Astrocyte (in vitro differentiated cells and primary cell): ENCODE results near the gene ALDH16A1. TPM values are rescaled to one million over a fixed set of nuclear protein-coding genes. Genes with fewer than 3 reads are reported as not detected.

Experiments used
- DNase-seq: peaks from one replicate; pipeline ENCODE4 v3.0.0-alpha.2; 2010; ENCODE audit warnings: low read depth
- FAIRE-seq: peaks from 2 replicates; lab custom pipeline; 2011; peaks lifted over from hg19 to GRCh38; lab: Jason Lieb, UNC
- H2AFZ ChIP-seq: 2 replicates; pipeline ENCODE4 v1.6.0; 2012; ENCODE audit warnings: low read depth, low read length, inconsistent platforms
- H3K27ac ChIP-seq: 2 replicates; pipeline ENCODE4 v1.5.1; 2011; ENCODE audit warnings: low read depth, low read length, inconsistent platforms
- H3K27me3 ChIP-seq: 2 replicates; pipeline ENCODE4 v1.6.0; 2011; ENCODE audit warnings: low read length, inconsistent platforms; ENCODE audit not compliant: insufficient read depth
- H3K36me3 ChIP-seq: 2 replicates; pipeline ENCODE4 v1.5.1; 2011; ENCODE audit warnings: low read length, inconsistent platforms; ENCODE audit not compliant: insufficient read depth
- H3K4me1 ChIP-seq: 2 replicates; pipeline ENCODE4 v1.5.1; 2011; ENCODE audit warnings: low read length, inconsistent platforms; ENCODE audit not compliant: insufficient read depth
- H3K4me2 ChIP-seq: 2 replicates; pipeline ENCODE4 v1.6.0; 2012; ENCODE audit warnings: low read length, inconsistent platforms
- H3K4me3 ChIP-seq: 2 replicates; pipeline ENCODE4 v1.5.1; 2011; ENCODE audit warnings: low read depth, mild to moderate bottlenecking, low read length, inconsistent platforms; ENCODE audit not compliant: insufficient read depth
- H3K79me2 ChIP-seq: 2 replicates; pipeline ENCODE4 v1.6.0; 2012; ENCODE audit warnings: mild to moderate bottlenecking, low read length, inconsistent platforms; ENCODE audit not compliant: insufficient read depth
- H3K9ac ChIP-seq: 2 replicates; pipeline ENCODE4 v1.6.0; 2012; ENCODE audit warnings: mild to moderate bottlenecking, low read length, inconsistent platforms
- H3K9me3 ChIP-seq: 2 replicates; pipeline ENCODE4 v1.5.1; 2012; ENCODE audit warnings: low read depth, mild to moderate bottlenecking, low read length, inconsistent platforms; ENCODE audit not compliant: insufficient read depth
- H4K20me1 ChIP-seq: 2 replicates; pipeline ENCODE4 v1.6.0; 2012; ENCODE audit warnings: low read length, inconsistent platforms; ENCODE audit not compliant: insufficient read depth
- H3K27ac Mint-ChIP-seq: one replicate; pipeline ENCODE4 v1.8.0; 2021; ENCODE audit warnings: mild to moderate bottlenecking, mixed read lengths; ENCODE audit not compliant: unreplicated experiment
- H3K27me3 Mint-ChIP-seq: one replicate; pipeline ENCODE4 v1.8.0; 2021; ENCODE audit warnings: low read depth, mixed read lengths; ENCODE audit not compliant: unreplicated experiment
- H3K36me3 Mint-ChIP-seq: one replicate; pipeline ENCODE4 v1.8.0; 2021; ENCODE audit warnings: low read depth, mixed read lengths; ENCODE audit not compliant: unreplicated experiment
- H3K4me1 Mint-ChIP-seq: one replicate; pipeline ENCODE4 v1.8.0; 2021; ENCODE audit warnings: low read depth, mixed read lengths; ENCODE audit not compliant: unreplicated experiment
- H3K4me3 Mint-ChIP-seq: one replicate; pipeline ENCODE4 v1.8.0; 2021; ENCODE audit warnings: mild to moderate bottlenecking, moderate library complexity, mixed read lengths; ENCODE audit not compliant: unreplicated experiment
- H3K9me3 Mint-ChIP-seq: one replicate; pipeline ENCODE4 v1.8.0; 2021; ENCODE audit warnings: mild to moderate bottlenecking, mixed read lengths; ENCODE audit not compliant: unreplicated experiment
- EZH2 ChIP-seq: IDR thresholded peaks from 2 replicates; pipeline ENCODE4 v1.6.1; 2012; ENCODE audit warnings: mild to moderate bottlenecking, low read length, inconsistent platforms; ENCODE audit not compliant: insufficient read depth
- microRNA-seq: library from miRNA; unstranded; fragments of <30 nt; microRNA quantifications from one replicate; pipeline ENCODE4 v1.2.0, GENCODE V29; 2020
- total RNA-seq: library from RNA; stranded (reverse); gene quantifications from 2 replicates; pipeline ENCODE4 v1.2.1, GENCODE V29; 2021
- TF ChIP-seq, protein P1 (sequence below): IDR thresholded peaks from 2 replicates; pipeline ENCODE4 v1.5.1; 2011; ENCODE audit warnings: low read depth, mild to moderate bottlenecking, inconsistent platforms, low read length, moderate library complexity; ENCODE audit not compliant: insufficient read depth

ALDH16A1 gene
- total RNA-seq, 1 donor from 2014 or later, result 13.0 TPM

DNA sequence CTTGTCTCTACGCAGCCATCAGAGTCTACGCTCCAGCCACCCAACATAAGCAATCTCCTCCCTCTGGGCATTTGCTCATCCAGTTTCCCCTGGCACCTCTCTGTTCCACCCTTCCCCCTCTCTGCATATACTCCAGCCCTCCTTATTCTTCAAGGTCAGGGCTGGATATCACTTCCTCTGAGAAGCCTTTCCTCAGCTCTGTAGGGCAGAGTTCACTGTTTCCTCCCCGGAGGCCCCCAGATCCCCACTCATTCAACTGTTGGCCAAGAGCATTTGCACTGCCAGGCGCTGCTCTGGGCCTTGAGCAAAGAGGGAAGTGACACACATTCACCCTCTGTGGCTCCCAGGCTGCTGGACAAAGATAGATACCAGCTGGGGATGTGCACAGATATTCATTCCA lies 62.7 kb downstream of the ALDH16A1 start:
- no peaks in the 10 kb centered on the region for H3K36me3 ChIP-seq
- no peak overlapping the region for H3K27ac Mint-ChIP-seq

DNA sequence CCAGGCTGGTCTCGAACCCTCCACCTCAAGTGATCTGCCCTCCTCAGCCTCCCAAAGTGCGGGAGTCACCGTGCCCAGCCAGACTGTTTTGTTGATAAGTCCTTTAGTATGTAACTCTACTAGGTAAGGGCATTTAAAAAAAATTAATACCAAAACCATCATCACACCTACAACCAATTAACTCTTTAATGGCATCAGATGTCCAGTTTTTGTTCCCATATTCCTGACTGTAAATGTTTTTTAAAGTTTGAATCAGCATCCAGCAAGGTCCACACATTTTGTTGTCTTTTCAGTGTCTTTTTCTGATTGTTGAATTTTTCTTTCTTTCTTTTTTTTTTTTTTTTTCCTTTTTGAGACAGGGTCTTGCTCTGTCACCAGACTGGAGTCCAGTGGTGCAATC lies 65.0 kb downstream of the ALDH16A1 start:
- FAIRE-seq, result no peak
- no peak overlapping the region for H3K27ac ChIP-seq
- H3K36me3 ChIP-seq, result no peaks in the 10 kb centered on the region
- H3K4me3 ChIP-seq, result no peak overlapping the region
- H3K9me3 ChIP-seq, result no peaks in the 10 kb centered on the region
- Mint-ChIP-seq H3K27ac (no peak overlapping the region), H3K9me3 (no peaks in the 10 kb centered on the region), H3K27me3 (no peaks in the 10 kb centered on the region), H3K4me3 (no peak overlapping the region), H3K4me1 (no peaks in the 10 kb centered on the region), H3K36me3 (no peaks in the 10 kb centered on the region)
- H3K4me2 ChIP-seq, result no peak overlapping the region
- no peak overlapping the region for H2AFZ ChIP-seq
- H3K9ac ChIP-seq, result no peak overlapping the region
- DNase-seq, result no peak
- H3K27me3 ChIP-seq, result no peaks in the 10 kb centered on the region
- H4K20me1 ChIP-seq, result no peaks in the 10 kb centered on the region
- TF ChIP-seq EZH2, result no peak
- TF ChIP-seq, protein P1, sequence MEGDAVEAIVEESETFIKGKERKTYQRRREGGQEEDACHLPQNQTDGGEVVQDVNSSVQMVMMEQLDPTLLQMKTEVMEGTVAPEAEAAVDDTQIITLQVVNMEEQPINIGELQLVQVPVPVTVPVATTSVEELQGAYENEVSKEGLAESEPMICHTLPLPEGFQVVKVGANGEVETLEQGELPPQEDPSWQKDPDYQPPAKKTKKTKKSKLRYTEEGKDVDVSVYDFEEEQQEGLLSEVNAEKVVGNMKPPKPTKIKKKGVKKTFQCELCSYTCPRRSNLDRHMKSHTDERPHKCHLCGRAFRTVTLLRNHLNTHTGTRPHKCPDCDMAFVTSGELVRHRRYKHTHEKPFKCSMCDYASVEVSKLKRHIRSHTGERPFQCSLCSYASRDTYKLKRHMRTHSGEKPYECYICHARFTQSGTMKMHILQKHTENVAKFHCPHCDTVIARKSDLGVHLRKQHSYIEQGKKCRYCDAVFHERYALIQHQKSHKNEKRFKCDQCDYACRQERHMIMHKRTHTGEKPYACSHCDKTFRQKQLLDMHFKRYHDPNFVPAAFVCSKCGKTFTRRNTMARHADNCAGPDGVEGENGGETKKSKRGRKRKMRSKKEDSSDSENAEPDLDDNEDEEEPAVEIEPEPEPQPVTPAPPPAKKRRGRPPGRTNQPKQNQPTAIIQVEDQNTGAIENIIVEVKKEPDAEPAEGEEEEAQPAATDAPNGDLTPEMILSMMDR, result no peak
- H3K79me2 ChIP-seq, result no peaks in the 10 kb centered on the region
- no peaks in the 10 kb centered on the region for H3K4me1 ChIP-seq

More for the DNA sequence above, 62.7 kb downstream of the ALDH16A1 start:
- Mint-ChIP-seq H3K36me3 (no peaks in the 10 kb centered on the region), H3K4me1 (peaks cover 5% of the 10 kb centered on the region), H3K27me3 (no peaks in the 10 kb centered on the region), H3K4me3 (peak overlapping the region; percentile 2), H3K9me3 (no peaks in the 10 kb centered on the region)
- no peak overlapping the region for H3K4me2 ChIP-seq
- H3K27me3 ChIP-seq, result no peaks in the 10 kb centered on the region
- TF ChIP-seq EZH2, result no peak
- TF ChIP-seq, protein P1, result no peak
- no peaks in the 10 kb centered on the region for H3K9me3 ChIP-seq
- H3K9ac ChIP-seq, result no peak overlapping the region
- no peaks in the 10 kb centered on the region for H3K79me2 ChIP-seq
- no peak for FAIRE-seq
- H3K4me1 ChIP-seq, result peaks cover 7% of the 10 kb centered on the region
- no peaks in the 10 kb centered on the region for H4K20me1 ChIP-seq
- H3K4me3 ChIP-seq, result no peak overlapping the region
- no peak overlapping the region for H3K27ac ChIP-seq
- no peak for DNase-seq
- H2AFZ ChIP-seq, result no peak overlapping the region

Small RNA genes lying within 50 kb of the gene (microRNA-seq; reads per million reads assigned to microRNA genes)
- not detected for gene MIR150

Other genes starting within 250 kb of the ALDH16A1 start
- gene SLC6A16, start 128.0 kb upstream of the ALDH16A1 start, total RNA-seq, result 2.8 and 4.6 TPM in 2 replicates
- 0.20 TPM in 1 of 2 replicates, not detected in the other for gene CD37, start 117.8 kb upstream of the ALDH16A1 start, total RNA-seq
- gene TEAD2, start 90.8 kb upstream of the ALDH16A1 start, total RNA-seq, result 46.5 and 58.2 TPM in 2 replicates
- 0.89 and 1.1 TPM in 2 replicates for gene DKKL1, start 89.3 kb upstream of the ALDH16A1 start, total RNA-seq
- not detected in 2 replicates for gene KASH5, start 65.0 kb upstream of the ALDH16A1 start, total RNA-seq
- not detected in 2 replicates for gene PTH2, start 29.8 kb upstream of the ALDH16A1 start, total RNA-seq
- not detected in 2 replicates for gene GFY, start 27.8 kb upstream of the ALDH16A1 start, total RNA-seq
- gene SLC17A7, start 11.7 kb upstream of the ALDH16A1 start, total RNA-seq, result 0.12 and 0.16 TPM in 2 replicates
- 61.3 and 76.4 TPM in 2 replicates for gene PIH1D1, start 1.4 kb upstream of the ALDH16A1 start, total RNA-seq
- gene FLT3LG, start 21.0 kb downstream of the ALDH16A1 start, total RNA-seq, result 0.38 TPM in 1 of 2 replicates, not detected in the other
- 2,066 and 2,119 TPM in 2 replicates for gene RPL13A, start 34.4 kb downstream of the ALDH16A1 start, total RNA-seq
- 1,263 and 1,399 TPM in 2 replicates for gene RPS11, start 43.2 kb downstream of the ALDH16A1 start, total RNA-seq
- 32.2 and 40.6 TPM in 2 replicates for gene FCGRT, start 59.4 kb downstream of the ALDH16A1 start, total RNA-seq
- 20.2 and 27.5 TPM in 2 replicates for gene RCN3, start 74.8 kb downstream of the ALDH16A1 start, total RNA-seq
- gene NOSIP, start 127.3 kb downstream of the ALDH16A1 start, total RNA-seq, result 74.6 and 83.8 TPM in 2 replicates
- 0.89 and 1.3 TPM in 2 replicates for gene PRRG2, start 128.1 kb downstream of the ALDH16A1 start, total RNA-seq
- gene PRR12, start 138.0 kb downstream of the ALDH16A1 start, total RNA-seq, result 29.7 and 29.9 TPM in 2 replicates
- 94.7 and 104 TPM in 2 replicates for gene RRAS, start 186.9 kb downstream of the ALDH16A1 start, total RNA-seq
- gene SCAF1, start 189.0 kb downstream of the ALDH16A1 start, total RNA-seq, result 105 and 107 TPM in 2 replicates
- gene IRF3, start 212.6 kb downstream of the ALDH16A1 start, total RNA-seq, result 63.0 and 68.1 TPM in 2 replicates
- gene BCL2L12, start 212.7 kb downstream of the ALDH16A1 start, total RNA-seq, result 26.6 and 31.5 TPM in 2 replicates
- 215 and 235 TPM in 2 replicates for gene PRMT1, start 224.0 kb downstream of the ALDH16A1 start, total RNA-seq
- gene ADM5, start 236.4 kb downstream of the ALDH16A1 start, total RNA-seq, result 0.65 and 1.6 TPM in 2 replicates
- 33.3 and 33.6 TPM in 2 replicates for gene CPT1C, start 237.9 kb downstream of the ALDH16A1 start, total RNA-seq